IPS-11a (cell line): ENCODE data around the gene ZNF189.
A peak's percentile ranks its signal among the peaks of the same experiment; 100 is the strongest.
"Not testable (repeated sequence)": the region's sequence is repeated elsewhere in the genome, so short reads cannot be mapped to it uniquely, and the experiment has no call there.

Source experiments
- H3K4me3 ChIP-seq: one replicate; pipeline ENCODE4 v1.5.1; 2013; ENCODE audit warnings: low read depth, low read length, control low read depth

ZNF189 gene

DNA sequence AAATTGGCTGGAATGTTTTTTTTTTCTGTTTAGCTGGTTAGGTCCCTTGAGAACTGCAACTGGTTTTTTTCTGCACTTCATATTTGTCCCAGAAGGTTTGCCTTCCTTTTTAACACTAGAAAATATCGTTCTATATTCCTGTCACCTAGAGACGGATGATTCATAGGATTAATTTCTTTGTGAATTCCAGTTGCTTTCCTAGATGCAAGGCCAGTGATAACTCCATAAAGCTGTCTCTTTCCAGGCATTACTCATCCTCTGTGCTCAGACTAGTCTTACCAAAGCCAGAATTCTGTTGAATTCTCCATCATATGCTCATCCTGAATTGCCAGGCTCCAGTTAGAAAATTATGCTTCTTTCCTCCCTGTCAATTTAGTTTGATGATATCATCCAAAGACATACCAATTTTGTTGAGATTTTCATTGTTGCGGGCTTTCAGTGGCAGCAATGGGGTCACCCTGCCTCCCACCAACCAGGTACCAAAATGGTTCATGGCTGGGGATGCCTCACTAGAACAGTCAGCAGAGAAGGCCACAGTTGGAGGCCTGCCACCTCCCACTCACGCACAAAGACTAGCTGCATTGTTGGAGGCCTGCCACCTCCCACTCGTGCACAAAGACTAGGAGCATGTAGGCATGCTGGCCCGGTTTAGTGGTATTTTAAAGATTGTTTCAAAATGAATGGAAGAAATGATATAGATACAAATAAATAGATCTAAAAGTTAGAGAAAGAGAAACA is 22.4 kb upstream of the ZNF189 start:
- H3K4me3 ChIP-seq = no peak overlapping the region

DNA sequence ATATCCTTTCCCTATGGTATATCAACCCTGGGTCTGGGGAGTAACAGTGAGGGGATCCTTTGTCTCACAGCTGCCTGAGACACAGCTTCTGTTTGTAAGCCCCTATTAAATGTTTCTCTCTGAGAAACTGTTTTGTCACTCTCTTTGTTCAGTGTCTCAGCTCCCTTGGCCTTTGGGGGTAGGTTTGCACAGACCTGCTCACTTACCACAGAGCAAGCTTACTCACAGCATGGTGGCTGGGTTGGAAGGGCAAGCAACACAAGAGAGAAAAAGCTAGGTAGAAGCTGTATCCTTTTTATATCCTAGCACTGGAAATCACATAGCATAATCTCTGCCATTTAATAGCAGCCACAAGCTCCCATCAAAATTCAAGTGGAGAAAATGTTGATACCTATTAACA is 18.4 kb upstream of the ZNF189 start:
- H3K4me3 ChIP-seq = no peak overlapping the region

DNA sequence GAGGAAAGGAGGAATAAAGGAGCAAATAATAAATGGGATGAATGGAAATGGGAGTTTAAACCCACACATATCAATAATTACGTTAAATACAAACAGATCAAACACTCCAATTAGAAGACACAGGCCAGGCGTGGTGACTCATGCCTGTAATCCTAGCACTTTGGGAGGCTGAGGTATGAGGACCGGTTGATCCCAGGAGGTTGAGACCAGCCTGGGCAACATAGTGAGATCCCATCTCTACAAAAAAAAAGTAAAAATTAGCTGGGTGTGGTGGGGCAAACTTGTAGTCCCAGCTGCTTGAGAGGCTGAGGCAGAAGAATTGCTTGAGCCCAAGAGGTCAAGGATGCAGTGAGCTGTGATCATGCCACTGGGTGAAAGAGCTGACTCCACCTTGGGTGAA is 17.5 kb upstream of the ZNF189 start:
- no peak overlapping the region for H3K4me3 ChIP-seq

- no peak overlapping the region for H3K4me3 ChIP-seq
Measured at GRCh38 chr9:101381833-101382342, 16.8 kb upstream of the ZNF189 start.

DNA sequence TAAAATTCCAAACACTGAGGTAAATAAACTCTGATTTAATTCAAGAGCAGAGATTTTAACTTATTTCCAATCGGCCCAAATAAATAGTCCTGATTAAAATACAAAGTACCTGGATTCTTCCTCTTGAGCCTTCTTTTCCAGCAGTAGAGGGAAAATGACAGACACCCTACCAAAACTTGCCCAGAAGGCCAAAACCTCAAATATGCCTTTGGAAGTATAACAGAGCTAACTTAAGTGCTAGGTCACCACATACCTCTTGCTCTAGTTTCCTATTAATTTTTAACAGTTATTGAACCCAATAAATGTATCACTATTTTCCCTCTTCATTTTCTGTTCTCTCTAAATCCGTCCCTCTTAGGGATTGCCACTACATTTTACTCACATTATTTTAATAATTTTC is 15.3 kb upstream of the ZNF189 start:
- H3K4me3 ChIP-seq = no peak overlapping the region

DNA sequence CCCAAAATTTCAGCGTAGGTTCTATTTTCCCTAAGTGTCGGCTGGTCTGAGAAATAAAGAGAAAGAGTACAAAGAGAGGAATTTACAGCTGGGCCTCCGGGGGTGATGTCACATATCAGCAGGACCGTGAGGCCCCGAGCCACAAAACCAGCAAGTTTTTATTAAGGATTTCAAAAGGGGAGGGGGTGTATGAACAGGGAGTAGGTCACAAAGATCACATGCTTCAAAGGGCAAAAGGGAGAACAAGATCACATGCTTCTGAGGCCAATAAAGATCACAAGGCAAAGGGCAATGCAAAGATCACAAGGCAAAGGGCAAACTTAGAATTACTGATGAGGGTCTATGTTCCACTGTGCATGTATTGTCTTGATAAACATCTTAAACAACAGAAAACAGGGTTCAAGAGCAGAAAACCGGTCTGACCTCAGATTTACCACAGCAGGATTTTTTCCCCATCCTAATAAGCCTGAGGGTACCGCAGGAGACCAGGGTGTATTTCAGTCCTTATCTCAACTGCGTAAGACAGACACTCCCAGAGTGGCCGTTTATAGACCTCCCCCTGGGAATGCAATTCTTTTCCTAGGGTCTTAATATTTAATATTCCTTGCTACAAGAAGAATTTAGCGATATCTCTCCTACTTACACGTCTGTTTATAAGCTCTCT is 13.6 kb upstream of the ZNF189 start, which contains the start of gene BAAT:
BAAT (minus strand) TSS at position 134 of the 664 bp plus-strand sequence. CDS start 13,602 bp downstream, outside the sequence.
- H3K4me3 ChIP-seq = not testable (repeated sequence)

DNA sequence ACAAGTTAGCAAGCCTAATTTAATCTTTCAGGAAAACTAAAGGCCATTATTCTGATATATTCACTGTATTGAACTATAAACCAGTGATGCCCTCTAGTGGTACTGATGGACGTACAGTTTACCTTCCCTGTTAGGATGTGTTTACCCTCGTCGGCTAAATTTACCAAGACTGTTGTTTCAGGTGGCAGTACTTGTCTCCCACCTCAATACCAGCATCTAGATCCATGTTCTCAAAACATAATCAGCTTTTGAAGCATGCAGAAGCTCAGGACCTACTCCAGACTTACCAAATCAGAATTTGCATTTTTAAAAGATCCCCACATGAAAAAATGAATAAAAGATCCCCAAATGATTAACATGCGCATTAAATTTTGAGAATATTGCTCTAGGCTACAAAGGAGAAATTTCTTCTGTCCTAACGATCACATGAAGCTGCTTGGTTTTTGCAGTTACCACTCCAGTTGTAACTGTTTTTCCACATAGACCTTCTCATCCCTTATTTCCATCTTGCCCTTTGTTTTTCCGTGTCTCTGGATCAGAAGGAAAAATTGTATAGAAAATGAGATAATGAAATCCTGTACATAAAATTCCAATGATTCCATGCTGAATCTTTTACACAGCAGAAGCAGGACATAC is 10.7 kb upstream of the ZNF189 start:
- no peak overlapping the region for H3K4me3 ChIP-seq

DNA sequence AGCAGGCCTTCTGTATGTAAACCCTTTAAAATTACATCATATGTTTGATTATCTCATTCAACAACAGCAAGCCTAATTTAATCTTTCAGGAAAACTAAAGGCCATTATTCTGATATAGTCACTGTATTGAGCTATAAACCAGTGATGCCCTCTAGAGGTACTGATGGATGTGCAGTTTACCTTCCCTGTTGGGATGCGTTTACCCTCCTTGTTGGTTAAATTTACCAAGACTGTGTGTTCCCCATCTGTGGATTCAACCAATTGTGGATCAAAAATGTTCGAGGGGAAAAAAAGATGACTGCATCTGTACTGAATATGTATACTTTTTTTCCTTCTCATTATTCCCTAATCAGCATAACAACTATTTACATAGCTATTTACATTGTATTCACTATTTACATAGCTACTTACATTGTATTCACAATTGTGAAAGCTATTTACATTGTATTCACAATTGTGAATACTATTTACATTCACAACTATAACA is 10.1 kb upstream of the ZNF189 start:
- no peak overlapping the region for H3K4me3 ChIP-seq

DNA sequence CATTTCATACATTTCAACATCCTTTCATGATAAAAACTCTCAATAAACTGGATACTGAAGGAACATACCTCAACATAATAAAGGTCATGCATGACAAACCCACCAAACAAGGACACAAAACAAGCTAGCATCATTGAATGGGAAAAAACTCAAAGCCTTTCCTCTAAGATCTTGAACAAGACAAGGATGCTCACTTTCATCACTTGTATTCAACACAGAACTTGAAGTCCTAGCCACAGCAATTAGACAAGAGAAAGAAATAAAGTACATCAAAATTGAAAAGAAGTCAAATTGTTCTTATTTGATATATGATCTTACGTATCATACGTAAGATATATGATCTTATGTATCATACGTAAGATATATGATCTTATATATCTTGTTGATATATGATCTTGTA is 5.5 kb upstream of the ZNF189 start:
- H3K4me3 ChIP-seq = no peak overlapping the region

DNA sequence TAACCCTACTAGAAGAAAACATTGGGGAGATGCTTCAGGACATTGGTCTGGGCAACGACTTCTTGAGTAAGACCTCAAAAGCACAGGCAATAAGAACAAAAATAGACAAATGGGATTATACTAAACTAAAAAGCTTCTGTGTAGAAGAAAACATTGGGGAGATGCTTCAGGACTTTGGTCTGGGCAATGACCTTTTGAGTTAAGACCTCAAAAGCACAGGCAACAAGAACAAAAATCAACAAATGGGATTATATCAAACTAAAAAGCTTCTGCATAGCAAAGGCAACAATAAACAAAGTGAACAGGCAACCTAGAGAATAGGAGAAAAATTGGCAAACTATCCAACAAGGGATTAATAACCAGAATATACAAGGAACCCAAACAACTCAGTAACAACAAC is 4.0 kb upstream of the ZNF189 start:
- H3K4me3 ChIP-seq = no peak overlapping the region

DNA sequence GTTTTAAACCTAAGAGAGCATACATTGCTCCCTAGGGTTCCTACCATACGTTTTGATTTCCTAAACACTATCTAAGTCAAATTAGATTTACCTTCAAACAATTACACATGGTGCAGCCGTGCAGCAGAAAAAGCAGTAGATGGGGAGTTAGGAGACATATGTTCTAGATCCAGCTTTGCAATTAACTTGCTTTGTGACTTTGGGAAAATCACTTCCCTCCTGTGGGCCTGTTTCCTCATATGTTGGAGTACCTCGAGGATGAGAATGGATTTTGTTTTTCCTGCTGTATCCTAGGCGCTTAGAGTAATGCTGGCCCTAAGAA is 944 bp upstream of the ZNF189 start:
- peak overlapping the region; percentile 80 for H3K4me3 ChIP-seq

GRCh38 chr9:101398930-101399642 is 435 bp downstream of the ZNF189 start:
- H3K4me3 ChIP-seq = peak overlapping the region; percentile 66

- H3K4me3 ChIP-seq = peak overlapping the region; percentile 66
Measured at GRCh38 chr9:101399643-101399970, 956 bp downstream of the ZNF189 start.

- no peak overlapping the region for H3K4me3 ChIP-seq
Measured at GRCh38 chr9:101400120-101400519, 1.5 kb downstream of the ZNF189 start.

GRCh38 chr9:101403516-101404285 is 5.0 kb downstream of the ZNF189 start:
- H3K4me3 ChIP-seq = no peak overlapping the region

DNA sequence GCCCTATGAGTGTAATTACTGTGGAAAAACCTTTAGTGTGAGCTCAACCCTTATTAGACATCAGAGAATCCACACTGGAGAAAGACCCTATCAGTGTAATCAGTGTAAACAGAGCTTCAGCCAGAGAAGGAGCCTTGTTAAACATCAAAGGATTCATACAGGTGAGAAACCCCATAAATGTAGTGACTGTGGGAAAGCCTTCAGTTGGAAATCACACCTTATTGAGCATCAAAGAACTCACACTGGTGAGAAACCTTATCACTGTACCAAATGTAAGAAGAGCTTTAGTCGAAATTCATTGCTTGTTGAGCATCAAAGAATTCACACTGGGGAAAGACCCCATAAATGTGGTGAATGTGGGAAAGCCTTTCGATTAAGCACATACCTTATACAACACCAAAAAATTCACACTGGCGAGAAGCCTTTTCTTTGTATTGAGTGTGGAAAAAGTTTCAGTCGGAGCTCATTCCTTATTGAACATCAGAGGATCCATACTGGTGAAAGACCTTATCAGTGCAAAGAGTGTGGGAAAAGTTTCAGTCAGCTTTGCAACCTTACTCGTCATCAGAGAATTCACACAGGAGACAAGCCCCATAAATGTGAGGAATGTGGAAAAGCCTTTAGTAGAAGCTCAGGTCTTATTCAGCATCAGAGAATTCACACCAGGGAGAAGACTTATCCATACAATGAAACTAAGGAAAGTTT is 9.9 kb downstream of the ZNF189 start:
- no peak overlapping the region for H3K4me3 ChIP-seq

DNA sequence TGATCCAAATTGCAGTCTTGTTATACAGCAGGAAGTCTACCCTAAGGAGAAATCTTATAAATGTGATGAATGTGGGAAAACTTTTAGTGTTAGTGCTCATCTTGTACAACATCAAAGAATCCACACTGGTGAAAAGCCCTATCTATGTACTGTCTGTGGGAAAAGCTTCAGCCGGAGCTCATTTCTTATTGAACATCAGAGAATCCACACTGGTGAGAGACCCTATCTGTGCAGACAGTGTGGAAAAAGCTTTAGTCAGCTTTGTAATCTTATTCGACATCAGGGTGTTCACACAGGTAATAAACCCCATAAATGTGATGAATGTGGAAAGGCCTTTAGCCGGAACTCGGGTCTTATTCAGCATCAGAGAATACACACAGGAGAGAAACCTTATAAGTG is 10.4 kb downstream of the ZNF189 start:
- no peak overlapping the region for H3K4me3 ChIP-seq

- H3K4me3 ChIP-seq = no peak overlapping the region
Measured at GRCh38 chr9:101414839-101415238, 16.2 kb downstream of the ZNF189 start.

DNA sequence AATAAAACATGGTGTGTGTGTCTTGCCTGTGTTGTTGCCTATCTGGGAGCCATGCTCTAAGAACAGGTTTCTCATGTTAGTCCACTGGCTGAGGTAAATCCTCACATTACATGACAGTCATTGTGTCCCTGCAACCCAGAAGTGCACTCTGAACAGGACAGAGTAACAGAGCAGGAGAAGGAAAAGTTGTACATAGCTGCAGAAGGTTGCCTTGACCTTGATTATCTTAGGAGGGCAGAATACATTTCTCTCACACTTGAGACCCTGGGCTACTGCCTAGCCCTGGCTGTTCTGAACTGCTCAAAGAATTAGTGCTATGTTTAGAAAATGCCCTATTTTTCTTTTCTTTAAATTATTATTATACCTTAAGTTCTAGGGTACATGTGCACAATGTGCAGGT is 16.9 kb downstream of the ZNF189 start:
- no peak overlapping the region for H3K4me3 ChIP-seq

DNA sequence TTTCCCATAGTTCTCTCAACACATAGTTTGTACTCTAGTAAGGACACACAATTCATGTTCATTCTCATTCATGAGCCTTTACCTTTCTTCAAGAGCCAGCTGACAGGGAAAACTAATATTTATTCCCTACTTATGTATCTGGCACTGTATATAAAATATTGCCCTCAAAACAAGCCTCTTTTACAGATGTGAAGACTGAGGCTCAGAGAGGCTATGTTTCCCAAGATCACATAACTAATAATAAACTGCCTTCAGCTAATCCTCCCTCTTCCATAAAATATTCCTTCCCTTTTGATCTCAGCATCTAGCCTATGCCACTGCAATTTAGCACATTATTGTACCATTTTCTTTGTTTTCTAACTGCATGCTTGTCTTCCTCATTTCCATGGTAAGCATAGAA is 18.7 kb downstream of the ZNF189 start:
- H3K4me3 ChIP-seq = no peak overlapping the region
